ENCODE data around the gene MAGEA10.

The MAGEA10 gene

DNA sequence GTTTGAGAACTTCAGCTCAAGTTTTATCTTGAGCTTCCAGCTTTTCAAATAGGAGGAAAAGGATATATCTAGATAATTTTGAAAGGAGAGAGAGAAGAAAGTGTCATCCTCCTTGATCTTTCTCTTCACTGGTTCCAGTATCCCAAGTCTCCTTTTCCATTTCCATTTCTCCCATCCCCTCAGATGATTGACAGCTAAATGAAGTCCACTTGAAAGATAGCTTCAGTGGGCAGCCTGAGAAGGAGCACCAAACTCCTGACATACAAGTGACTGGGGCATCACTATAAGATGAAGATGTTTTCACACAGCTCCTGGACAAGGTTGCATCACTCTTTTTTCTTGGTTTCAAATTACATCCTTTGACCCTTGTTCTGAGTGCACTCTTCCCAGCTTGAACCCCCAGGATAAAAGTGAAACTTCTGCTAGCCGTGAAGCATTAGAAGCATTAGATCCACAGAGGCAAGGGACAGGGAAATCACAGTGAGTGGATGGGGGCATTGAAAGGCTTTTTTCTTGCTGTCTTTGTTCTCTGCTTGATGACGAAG lies 17.5 kb upstream of the MAGEA10 start:
- no peak for TF ChIP-seq CTCF (IDR thresholded peaks at IDR 0.05)
- TF ChIP-seq ZFX (IDR thresholded peaks at IDR 0.05; ENCODE audit: borderline replicate concordance), result no peak
- H3K27ac ChIP-seq, result no peak overlapping the region

- no peak overlapping the region for H3K27ac ChIP-seq
- TF ChIP-seq ZFX (IDR thresholded peaks at IDR 0.05; ENCODE audit: borderline replicate concordance) (no peak), CTCF (IDR thresholded peaks at IDR 0.05) (no peak)
Observed at GRCh38 chrX:152154050-152154449, 15.7 kb upstream of the MAGEA10 start.

- TF ChIP-seq CTCF (IDR thresholded peaks at IDR 0.05) (no peak), ZFX (IDR thresholded peaks at IDR 0.05; ENCODE audit: borderline replicate concordance) (no peak)
- H3K27ac ChIP-seq, result no peak overlapping the region
Observed at GRCh38 chrX:152151256-152151655, 12.9 kb upstream of the MAGEA10 start.

DNA sequence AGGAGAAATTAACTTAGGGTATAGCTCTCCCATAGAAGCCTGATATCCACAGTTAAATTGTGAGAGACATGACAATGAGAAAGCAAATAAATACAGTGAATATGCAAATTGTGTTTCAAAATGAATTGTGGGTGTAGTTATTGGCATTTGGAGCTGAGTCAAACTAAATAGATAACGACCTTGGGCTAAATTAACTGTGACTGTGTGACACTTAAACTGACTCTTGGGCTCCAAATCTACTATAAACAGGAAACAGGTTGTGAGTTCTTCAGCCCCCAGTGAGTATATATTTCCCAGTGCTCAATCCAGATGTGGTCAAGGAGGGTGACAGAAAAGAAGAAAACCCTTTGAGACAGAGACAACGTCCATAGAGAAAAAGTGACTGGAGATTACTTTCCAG lies 11.3 kb upstream of the MAGEA10 start:
- no peak overlapping the region for H3K27ac ChIP-seq
- TF ChIP-seq CTCF (IDR thresholded peaks at IDR 0.05) (no peak), ZFX (IDR thresholded peaks at IDR 0.05; ENCODE audit: borderline replicate concordance) (no peak)

- TF ChIP-seq CTCF (IDR thresholded peaks at IDR 0.05), result no peak
- TF ChIP-seq ZFX (IDR thresholded peaks at IDR 0.05; ENCODE audit: borderline replicate concordance), result no peak
- no peak overlapping the region for H3K27ac ChIP-seq
Observed at GRCh38 chrX:152139589-152139988, 1.2 kb upstream of the MAGEA10 start.

DNA sequence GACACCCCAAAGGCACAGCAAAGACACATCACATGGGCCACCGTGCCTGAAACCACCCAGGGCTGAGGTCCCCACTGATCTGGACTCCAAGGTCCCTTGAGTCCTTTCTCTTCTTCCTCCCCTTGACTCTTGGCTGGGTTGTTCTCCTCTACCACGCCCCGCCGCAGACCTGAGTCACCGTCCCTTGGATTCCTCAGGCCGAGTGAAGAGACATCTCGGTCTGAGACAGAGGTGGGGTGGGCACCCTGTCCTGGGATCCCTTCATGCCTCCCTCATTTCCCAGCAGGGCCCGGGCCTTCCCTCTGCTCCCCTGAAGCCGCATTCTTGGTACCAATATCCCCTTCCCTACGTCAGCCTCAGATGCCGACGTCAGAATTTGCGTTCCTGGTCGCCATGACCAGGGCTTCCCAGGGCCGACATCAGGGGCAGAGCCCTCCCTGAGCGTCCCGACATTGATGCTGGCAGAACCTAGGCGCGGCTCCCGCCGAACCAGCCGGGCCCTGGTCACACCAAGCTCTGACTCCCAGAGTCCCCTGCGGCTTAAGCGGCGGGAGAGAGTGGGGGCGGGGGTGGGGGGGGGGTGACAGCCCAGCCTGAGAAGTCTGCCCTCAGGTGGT lies 498 bp downstream of the MAGEA10 start:
- no peak overlapping the region for H3K27ac ChIP-seq
- TF ChIP-seq ZFX (IDR thresholded peaks at IDR 0.05; ENCODE audit: borderline replicate concordance), result no peak
- TF ChIP-seq CTCF (IDR thresholded peaks at IDR 0.05), result no peak

DNA sequence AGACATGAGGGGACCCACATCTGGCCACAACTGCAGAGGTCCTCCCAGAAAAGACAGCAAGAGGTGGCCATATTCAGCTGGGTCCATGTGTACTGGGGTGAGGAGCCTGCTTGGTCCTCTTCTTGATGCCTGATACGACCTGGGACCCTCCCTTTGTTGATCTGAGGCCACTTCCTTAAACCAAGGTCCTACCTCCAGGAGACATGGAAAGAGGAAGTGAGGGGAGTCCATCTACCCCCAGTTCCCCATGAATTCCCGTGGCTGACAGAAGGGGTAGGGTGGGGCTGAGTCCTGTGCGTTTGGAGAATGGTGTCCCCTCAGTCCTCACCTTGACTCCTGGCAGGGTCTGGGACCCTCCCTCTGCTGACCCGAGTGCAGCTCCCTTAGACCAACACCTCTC lies 2.1 kb downstream of the MAGEA10 start:
- TF ChIP-seq CTCF (IDR thresholded peaks at IDR 0.05), result no peak
- TF ChIP-seq ZFX (IDR thresholded peaks at IDR 0.05; ENCODE audit: borderline replicate concordance), result no peak

More for the DNA sequence above, 2.1 kb downstream of the MAGEA10 start:
- H3K27ac ChIP-seq, result no peak overlapping the region

All from 22Rv1 (cell line).